BE2C (cell line): Measurements from ENCODE around the gene OTUD6A.

Experiments used
- DNase-seq: peaks from one replicate; pipeline ENCODE4 v3.0.0-alpha.2; 2020
- H3K27me3 ChIP-seq: fragments of 250-450 bp; sonication (Bioruptor Pico); 2 replicates; pipeline ENCODE4 v1.5.1; 2020; ENCODE audit warnings: mild to moderate bottlenecking
- H3K36me3 ChIP-seq: fragments of 250-450 bp; sonication (Bioruptor Pico); 2 replicates; pipeline ENCODE4 v1.5.1; 2020; ENCODE audit warnings: mild to moderate bottlenecking
- H3K4me1 ChIP-seq: fragments of 250-450 bp; sonication (Bioruptor Pico); 2 replicates; pipeline ENCODE4 v1.5.1; 2020
- H3K4me3 ChIP-seq: 2 replicates; pipeline ENCODE4 v1.5.1; 2011; ENCODE audit warnings: low read depth, low read length
- H3K9me3 ChIP-seq: fragments of 250-450 bp; sonication (Bioruptor Pico); 2 replicates; pipeline ENCODE4 v1.5.1; 2020
- CTCF ChIP-seq: IDR thresholded peaks from 2 replicates; pipeline ENCODE4 v1.5.1; 2012; ENCODE audit warnings: mild to moderate bottlenecking, low read depth, low read length

The OTUD6A gene

GRCh38 chrX:70084592-70085240, 22.5 kb downstream of the OTUD6A start:
- DNase-seq = no peak
- H3K9me3 ChIP-seq = no peaks in the 10 kb centered on the region
- no peak for TF ChIP-seq CTCF
- no peaks in the 10 kb centered on the region for H3K36me3 ChIP-seq
- no peaks in the 10 kb centered on the region for H3K4me1 ChIP-seq
- H3K27me3 ChIP-seq = no peaks in the 10 kb centered on the region
- H3K4me3 ChIP-seq = no peak overlapping the region

- no peaks in the 10 kb centered on the region for H3K27me3 ChIP-seq
- H3K9me3 ChIP-seq = no peaks in the 10 kb centered on the region
- H3K4me3 ChIP-seq = no peak overlapping the region
- H3K4me1 ChIP-seq = no peaks in the 10 kb centered on the region
- no peaks in the 10 kb centered on the region for H3K36me3 ChIP-seq
- DNase-seq = no peak
- TF ChIP-seq CTCF = no peak
Observed at GRCh38 chrX:70087857-70088630, 25.8 kb downstream of the OTUD6A start.

- TF ChIP-seq CTCF = no peak
- H3K9me3 ChIP-seq = no peaks in the 10 kb centered on the region
- H3K27me3 ChIP-seq = no peaks in the 10 kb centered on the region
- H3K4me1 ChIP-seq = no peaks in the 10 kb centered on the region
- H3K4me3 ChIP-seq = no peak overlapping the region
- no peak for DNase-seq
- no peaks in the 10 kb centered on the region for H3K36me3 ChIP-seq
Observed at GRCh38 chrX:70088751-70089150, 26.5 kb downstream of the OTUD6A start.

- Histone ChIP-seq H3K9me3 (no peaks in the 10 kb centered on the region), H3K4me1 (no peaks in the 10 kb centered on the region), H3K4me3 (no peak overlapping the region), H3K27me3 (no peaks in the 10 kb centered on the region), H3K36me3 (no peaks in the 10 kb centered on the region)
- no peak for DNase-seq
- no peak for TF ChIP-seq CTCF
Observed at GRCh38 chrX:70089604-70090297, 27.5 kb downstream of the OTUD6A start.

- Histone ChIP-seq H3K36me3 (no peaks in the 10 kb centered on the region), H3K27me3 (no peaks in the 10 kb centered on the region), H3K4me3 (no peak overlapping the region), H3K4me1 (no peaks in the 10 kb centered on the region), H3K9me3 (no peaks in the 10 kb centered on the region)
- DNase-seq = no peak
- TF ChIP-seq CTCF = no peak
Observed at GRCh38 chrX:70092247-70092646, 30.0 kb downstream of the OTUD6A start.
